Measurements from ENCODE around the gene RAI14.

DNA sequence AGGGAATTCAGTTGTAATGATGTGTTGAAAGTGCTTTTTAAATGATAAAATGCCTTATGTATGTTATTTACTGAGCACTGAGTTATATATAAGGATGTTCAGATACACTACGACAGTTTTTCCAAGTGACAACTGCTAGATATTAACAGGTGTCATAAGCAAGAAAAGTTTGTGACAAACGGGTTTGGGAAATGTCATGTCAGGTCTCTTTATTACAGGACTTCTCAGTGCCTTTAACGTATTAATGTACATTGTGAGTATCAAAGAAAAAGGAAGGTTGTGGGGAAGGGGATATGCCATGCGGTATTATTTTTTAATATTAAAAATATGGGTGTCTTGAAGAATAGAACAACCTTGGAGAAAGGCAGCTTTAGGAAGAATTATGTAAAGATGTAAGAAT is 56.4 kb downstream of the RAI14 start:
- TF ChIP-seq, protein P1, sequence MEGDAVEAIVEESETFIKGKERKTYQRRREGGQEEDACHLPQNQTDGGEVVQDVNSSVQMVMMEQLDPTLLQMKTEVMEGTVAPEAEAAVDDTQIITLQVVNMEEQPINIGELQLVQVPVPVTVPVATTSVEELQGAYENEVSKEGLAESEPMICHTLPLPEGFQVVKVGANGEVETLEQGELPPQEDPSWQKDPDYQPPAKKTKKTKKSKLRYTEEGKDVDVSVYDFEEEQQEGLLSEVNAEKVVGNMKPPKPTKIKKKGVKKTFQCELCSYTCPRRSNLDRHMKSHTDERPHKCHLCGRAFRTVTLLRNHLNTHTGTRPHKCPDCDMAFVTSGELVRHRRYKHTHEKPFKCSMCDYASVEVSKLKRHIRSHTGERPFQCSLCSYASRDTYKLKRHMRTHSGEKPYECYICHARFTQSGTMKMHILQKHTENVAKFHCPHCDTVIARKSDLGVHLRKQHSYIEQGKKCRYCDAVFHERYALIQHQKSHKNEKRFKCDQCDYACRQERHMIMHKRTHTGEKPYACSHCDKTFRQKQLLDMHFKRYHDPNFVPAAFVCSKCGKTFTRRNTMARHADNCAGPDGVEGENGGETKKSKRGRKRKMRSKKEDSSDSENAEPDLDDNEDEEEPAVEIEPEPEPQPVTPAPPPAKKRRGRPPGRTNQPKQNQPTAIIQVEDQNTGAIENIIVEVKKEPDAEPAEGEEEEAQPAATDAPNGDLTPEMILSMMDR (IDR thresholded peaks at IDR 0.05; ENCODE audit: low read length), result no peak
- TF ChIP-seq EZH2 (optimal IDR thresholded peaks at IDR 0.05; ENCODE audit: low read depth, low read length), result no peak
- no peak for TF ChIP-seq EZH2phosphoT487 (IDR thresholded peaks at IDR 0.05; ENCODE audit: low read length)

Data from MM.1S (cell line).